ENCODE data around the gene CCL18.
"Not testable (repeated sequence)": the region's sequence is repeated elsewhere in the genome, so short reads cannot be mapped to it uniquely, and the experiment has no call there.

Gene CCL18

DNA sequence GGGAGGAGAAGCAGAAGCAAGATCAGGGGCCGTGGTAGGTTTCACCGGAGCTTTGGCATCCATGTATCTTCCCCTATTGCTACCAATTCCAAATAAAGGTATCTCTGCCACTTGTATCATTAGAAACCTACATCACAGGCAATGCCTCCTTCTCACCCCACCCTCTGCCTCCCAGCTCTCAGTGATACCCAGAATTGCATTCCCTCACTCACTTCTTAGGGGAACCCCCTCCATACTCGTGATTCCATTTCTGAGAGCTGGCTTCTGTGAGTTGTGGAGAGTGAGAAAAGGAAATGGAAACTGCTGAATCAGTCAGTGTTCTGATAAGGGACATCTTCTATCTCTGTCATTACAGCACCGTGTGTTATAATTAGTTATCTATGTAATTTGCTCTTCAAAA is 28.2 kb downstream of the CCL18 start:
- TF ChIP-seq, protein P1, sequence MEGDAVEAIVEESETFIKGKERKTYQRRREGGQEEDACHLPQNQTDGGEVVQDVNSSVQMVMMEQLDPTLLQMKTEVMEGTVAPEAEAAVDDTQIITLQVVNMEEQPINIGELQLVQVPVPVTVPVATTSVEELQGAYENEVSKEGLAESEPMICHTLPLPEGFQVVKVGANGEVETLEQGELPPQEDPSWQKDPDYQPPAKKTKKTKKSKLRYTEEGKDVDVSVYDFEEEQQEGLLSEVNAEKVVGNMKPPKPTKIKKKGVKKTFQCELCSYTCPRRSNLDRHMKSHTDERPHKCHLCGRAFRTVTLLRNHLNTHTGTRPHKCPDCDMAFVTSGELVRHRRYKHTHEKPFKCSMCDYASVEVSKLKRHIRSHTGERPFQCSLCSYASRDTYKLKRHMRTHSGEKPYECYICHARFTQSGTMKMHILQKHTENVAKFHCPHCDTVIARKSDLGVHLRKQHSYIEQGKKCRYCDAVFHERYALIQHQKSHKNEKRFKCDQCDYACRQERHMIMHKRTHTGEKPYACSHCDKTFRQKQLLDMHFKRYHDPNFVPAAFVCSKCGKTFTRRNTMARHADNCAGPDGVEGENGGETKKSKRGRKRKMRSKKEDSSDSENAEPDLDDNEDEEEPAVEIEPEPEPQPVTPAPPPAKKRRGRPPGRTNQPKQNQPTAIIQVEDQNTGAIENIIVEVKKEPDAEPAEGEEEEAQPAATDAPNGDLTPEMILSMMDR (IDR thresholded peaks at IDR 0.05; ENCODE audit: borderline replicate concordance, insufficient read depth, low read depth, low read length) = no peak
- H3K4me3 ChIP-seq (ENCODE audit: low read depth, low read length) = no peak overlapping the region

DNA sequence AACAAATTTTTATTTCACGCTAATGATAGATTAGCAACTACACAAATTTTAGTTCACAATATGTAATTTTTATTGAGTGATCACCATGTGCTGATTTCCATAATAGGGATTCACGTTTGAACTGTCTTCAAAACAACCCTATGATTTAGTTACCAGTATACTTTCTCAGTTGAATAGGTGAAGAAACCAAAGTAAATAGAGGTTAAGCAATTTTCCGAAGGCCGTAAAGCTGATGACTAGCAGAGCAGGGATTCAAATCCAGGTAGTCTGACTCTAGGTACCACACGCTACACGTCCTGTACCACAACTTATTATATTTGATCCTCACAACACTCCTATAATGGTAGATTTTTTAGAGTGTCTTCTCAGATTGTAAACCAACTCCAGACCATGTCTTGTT is 28.6 kb downstream of the CCL18 start:
- not testable (repeated sequence) for H3K4me3 ChIP-seq (ENCODE audit: low read depth, low read length)

DNA sequence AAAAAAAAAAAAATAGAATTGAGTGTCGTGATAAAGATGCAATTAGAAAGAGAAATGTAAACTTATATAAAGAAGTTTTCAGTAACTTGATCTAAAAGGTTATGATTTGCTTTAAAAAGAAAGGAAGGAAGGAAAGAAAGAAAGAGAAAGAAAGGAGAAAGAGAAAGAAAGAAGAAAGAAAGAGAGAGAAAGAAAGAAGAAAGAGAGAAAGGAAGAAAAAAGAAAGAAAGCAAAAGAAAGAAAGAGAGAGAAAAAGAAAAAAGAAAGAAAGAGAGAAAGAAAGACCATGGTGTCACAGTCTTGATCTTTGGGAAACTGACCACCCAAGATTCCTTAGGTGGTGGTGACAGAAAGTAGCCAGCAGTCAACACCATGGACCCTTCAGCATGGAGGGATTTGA is 30.2 kb downstream of the CCL18 start:
- H3K4me3 ChIP-seq (ENCODE audit: low read depth, low read length) = no peak overlapping the region
- TF ChIP-seq, protein P1 (IDR thresholded peaks at IDR 0.05; ENCODE audit: borderline replicate concordance, insufficient read depth, low read depth, low read length) = no peak

DNA sequence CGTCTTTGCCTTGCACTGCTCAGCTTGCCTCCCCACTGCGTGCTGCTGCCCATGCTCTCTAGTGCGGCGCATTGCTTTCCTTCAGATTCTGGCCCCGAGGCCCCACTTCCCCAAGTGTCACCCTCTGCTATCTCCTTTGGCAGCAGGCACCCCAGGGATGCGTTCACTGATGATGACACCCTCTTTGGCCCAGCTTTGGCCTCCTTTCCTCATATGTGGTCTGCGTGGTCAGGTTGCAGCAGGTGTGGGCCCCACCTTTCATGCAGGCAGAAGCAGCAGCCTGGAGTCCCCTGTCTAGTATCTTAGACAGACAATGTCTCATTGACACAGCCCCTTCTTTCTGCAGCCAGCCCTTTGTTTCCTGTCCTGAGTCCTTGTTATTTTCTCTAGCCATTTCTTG is 30.7 kb downstream of the CCL18 start:
- TF ChIP-seq, protein P1 (IDR thresholded peaks at IDR 0.05; ENCODE audit: borderline replicate concordance, insufficient read depth, low read depth, low read length) = no peak
- no peak overlapping the region for H3K4me3 ChIP-seq (ENCODE audit: low read depth, low read length)

DNA sequence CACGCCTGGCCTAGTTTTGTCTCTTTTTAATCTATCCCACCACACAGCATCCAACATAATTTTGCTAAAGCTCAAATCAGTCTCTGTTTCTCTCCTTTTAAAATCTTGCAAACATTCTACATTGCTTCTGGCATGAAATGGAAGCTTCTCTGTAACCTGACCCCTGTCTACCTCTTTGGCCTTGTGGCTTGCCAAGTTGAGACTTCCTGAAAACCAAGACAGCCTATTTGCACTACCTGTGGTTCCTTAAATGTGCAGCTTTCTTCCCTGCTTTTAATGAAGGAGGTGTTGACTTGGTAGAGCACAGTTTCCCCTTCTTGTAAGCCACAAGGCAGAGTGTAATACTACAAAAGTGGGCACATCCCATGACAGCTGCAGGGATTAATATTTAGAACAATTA is 31.9 kb downstream of the CCL18 start:
- TF ChIP-seq, protein P1 (IDR thresholded peaks at IDR 0.05; ENCODE audit: borderline replicate concordance, insufficient read depth, low read depth, low read length) = no peak
- no peak overlapping the region for H3K4me3 ChIP-seq (ENCODE audit: low read depth, low read length)

DNA sequence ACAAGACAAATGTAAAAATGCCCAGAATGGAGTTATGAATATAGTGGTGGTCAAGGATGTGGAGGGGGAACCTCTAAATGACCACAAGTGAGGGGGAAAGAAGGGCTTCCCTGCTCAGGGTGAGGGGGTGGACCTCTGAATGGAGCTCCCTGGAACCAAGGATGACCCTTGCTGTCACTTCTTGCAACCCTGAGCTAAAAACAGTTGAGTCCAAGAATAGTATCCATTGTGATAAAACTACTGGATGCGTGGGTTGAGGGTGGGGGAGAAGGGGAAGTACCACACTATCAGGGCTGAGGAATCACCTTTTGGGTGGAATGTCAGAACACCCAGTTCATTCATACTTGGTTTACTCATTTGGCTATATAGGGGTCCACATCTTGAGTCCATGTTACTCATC is 34.9 kb downstream of the CCL18 start:
- H3K4me3 ChIP-seq (ENCODE audit: low read depth, low read length) = not testable (repeated sequence)

DNA sequence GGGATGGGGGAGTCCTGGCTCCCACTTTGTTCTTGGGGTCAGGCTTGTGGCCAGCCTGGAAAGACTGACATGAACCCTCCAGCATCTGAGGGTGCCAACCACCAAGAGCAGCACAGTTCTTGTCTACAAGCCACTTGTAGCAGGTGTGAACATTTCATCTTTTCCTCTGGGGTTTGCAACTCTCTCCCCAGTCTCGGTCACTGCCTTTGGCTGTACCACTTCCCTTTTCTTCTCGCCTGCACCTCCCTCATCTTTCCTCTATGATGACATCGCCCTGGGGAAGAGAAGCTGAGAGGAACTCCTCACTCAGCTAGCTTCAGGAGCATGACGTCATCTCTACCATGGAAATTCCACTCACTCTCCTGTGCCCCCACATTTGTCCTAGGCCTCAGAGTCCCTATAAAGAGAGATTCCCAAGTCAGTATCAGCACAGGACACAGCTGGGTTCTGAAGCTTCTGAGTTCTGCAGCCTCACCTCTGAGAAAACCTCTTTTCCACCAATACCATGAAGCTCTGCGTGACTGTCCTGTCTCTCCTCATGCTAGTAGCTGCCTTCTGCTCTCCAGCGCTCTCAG is 39.4 kb downstream of the CCL18 start, which contains the start of gene CCL4:
Gene CCL4, plus strand, starts transcription at position 427 of the 575 bp plus-strand sequence. Its CDS starts 79 bp downstream, at position 506.
- H3K4me3 ChIP-seq (ENCODE audit: low read depth, low read length) = peak within 1 kb of the TSS; percentile 16

DNA sequence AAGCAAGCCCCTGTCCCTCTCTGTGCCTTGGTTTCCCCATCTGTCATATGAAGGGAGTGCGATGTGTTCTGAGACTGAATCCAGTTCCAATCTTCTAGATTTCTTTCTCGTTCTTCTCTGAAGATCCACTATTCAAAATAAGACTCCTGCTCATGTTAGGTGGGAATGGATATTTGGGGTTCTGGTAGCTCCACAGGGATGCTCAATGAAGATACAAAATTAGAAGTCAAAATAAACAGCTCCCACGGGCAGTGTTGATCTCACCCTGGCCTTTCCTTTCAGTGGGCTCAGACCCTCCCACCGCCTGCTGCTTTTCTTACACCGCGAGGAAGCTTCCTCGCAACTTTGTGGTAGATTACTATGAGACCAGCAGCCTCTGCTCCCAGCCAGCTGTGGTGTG is 40.2 kb downstream of the CCL18 start:
- H3K4me3 ChIP-seq (ENCODE audit: low read depth, low read length) = peak overlapping the region; percentile 16

DNA sequence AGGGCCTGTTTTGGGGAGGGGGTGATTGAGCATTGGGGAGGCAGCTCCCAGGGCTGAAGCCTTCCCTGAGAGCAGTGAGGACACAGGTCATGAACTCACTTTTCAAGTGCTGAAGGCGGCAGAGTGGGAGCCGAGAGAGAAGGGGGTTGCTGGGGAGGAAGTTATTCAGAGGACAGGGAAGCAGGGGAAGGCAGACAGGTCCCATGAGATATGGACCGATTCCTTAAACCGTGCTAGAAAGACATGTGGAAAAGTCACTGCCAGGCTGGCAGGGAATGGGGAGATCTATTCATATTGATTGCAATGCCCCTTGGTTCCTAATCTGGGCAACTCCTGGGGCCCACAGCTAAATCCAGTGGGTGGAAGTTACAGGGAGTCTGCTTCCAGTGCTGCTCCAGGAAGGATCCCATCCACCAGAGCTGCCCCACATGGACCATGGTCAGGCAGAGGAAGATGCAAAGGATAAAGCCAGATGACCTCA is 40.7 kb downstream of the CCL18 start:
- TF ChIP-seq, protein P1 (IDR thresholded peaks at IDR 0.05; ENCODE audit: borderline replicate concordance, insufficient read depth, low read depth, low read length) = no peak
- peak overlapping the region; percentile 16 for H3K4me3 ChIP-seq (ENCODE audit: low read depth, low read length)

Measured in GM12875 (cell line).